ENCODE measurements around the gene LARP6. TPM values are rescaled to one million over a fixed set of nuclear protein-coding genes. Genes with fewer than 3 reads are reported as not detected.

LARP6 gene
- 21.6 TPM for total RNA-seq (ENCODE audit: unreplicated experiment)
- long read RNA-seq, full-length matches to known transcripts = 27 of 27 reads
- long read RNA-seq, partial matches to known transcripts = 0 of 27 reads
- long read RNA-seq, other reads (novel, unspliced or antisense) = 0 of 27 reads

DNA sequence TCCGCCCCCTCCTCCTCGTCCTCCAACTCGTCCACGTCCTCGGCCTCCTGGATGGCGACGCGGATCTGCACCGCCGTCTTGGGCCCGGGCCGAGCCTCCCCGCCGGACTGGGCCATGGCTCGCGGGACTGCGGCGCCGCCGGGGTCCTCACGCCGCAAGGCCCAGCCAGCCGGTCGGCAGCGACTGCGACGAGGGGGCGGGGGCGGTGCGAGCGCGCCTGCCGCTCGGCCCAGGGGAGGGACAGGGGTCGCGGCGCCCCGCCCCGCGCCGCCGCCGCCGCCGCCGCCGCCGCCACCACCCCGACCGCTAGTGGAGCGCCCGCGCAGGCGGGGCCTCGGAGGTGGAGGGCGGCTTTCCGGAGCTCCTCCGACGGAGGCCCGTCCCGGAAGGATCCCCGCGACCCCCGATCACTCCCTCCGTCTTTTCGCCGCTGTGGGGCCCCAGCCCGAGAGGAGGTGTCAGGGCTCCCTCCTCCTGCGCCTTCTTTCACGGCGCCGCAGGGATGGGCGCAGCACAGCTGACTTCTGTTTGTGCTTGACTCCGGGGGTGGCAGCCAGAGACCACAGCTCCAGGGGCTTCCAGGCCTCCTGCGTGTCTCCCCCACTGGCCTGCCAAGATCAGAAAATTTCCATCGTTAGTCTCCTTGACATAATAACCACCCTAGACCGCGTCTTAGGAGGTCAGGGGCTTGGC is at the start of gene LARP6:
TSS of gene LARP6 (minus strand) at position 185 of the 693 bp plus-strand sequence. CDS start at position 116, 69 bp downstream.
- DNase-seq = peak; percentile 81
- Mint-ChIP-seq H3K27me3 (ENCODE audit: unreplicated experiment) (peaks cover 9% of the 10 kb centered on the region), H3K4me3 (ENCODE audit: unreplicated experiment) (peak within 1 kb of the TSS; percentile 94), H3K27ac (ENCODE audit: unreplicated experiment) (peak within 1 kb of the TSS; percentile 85), H3K9me3 (ENCODE audit: unreplicated experiment) (peaks cover 2% of the 10 kb centered on the region), H3K4me1 (ENCODE audit: low read depth, unreplicated experiment) (peaks cover 5% of the 10 kb centered on the region), H3K36me3 (ENCODE audit: unreplicated experiment) (peaks cover 3% of the 10 kb centered on the region)
- TF ChIP-seq, protein P1, sequence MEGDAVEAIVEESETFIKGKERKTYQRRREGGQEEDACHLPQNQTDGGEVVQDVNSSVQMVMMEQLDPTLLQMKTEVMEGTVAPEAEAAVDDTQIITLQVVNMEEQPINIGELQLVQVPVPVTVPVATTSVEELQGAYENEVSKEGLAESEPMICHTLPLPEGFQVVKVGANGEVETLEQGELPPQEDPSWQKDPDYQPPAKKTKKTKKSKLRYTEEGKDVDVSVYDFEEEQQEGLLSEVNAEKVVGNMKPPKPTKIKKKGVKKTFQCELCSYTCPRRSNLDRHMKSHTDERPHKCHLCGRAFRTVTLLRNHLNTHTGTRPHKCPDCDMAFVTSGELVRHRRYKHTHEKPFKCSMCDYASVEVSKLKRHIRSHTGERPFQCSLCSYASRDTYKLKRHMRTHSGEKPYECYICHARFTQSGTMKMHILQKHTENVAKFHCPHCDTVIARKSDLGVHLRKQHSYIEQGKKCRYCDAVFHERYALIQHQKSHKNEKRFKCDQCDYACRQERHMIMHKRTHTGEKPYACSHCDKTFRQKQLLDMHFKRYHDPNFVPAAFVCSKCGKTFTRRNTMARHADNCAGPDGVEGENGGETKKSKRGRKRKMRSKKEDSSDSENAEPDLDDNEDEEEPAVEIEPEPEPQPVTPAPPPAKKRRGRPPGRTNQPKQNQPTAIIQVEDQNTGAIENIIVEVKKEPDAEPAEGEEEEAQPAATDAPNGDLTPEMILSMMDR (IDR thresholded peaks at IDR 0.05; ENCODE audit: partially characterized antibody, unreplicated experiment) = no peak

DNA sequence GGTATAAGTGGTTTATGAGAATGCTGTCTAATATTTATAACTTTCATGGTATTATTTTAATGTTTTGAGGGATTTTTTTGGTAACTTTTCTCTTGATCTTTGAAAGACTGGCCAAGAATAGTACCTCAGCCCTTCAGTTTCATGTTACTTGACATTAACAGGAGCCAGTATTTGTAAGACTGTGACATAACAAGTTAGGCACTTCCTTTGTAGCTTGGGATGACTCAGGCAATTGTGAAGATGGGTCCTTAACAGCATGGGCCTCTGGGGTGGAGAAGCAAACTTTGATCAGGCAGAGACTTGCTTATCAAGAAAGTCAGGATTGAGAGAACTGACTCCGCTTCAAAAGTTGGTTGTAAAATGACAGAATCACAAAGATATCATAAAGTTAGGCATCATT is 48.1 kb upstream of the LARP6 start:
- H3K36me3 Mint-ChIP-seq (ENCODE audit: unreplicated experiment) = peaks cover 8% of the 10 kb centered on the region
- H3K4me3 Mint-ChIP-seq (ENCODE audit: unreplicated experiment) = no peak overlapping the region
- no peaks in the 10 kb centered on the region for H3K27me3 Mint-ChIP-seq (ENCODE audit: unreplicated experiment)
- H3K9me3 Mint-ChIP-seq (ENCODE audit: unreplicated experiment) = no peaks in the 10 kb centered on the region
- no peak for DNase-seq
- TF ChIP-seq, protein P1 (IDR thresholded peaks at IDR 0.05; ENCODE audit: partially characterized antibody, unreplicated experiment) = no peak
- H3K27ac Mint-ChIP-seq (ENCODE audit: unreplicated experiment) = no peak overlapping the region
- H3K4me1 Mint-ChIP-seq (ENCODE audit: low read depth, unreplicated experiment) = no peaks in the 10 kb centered on the region

DNA sequence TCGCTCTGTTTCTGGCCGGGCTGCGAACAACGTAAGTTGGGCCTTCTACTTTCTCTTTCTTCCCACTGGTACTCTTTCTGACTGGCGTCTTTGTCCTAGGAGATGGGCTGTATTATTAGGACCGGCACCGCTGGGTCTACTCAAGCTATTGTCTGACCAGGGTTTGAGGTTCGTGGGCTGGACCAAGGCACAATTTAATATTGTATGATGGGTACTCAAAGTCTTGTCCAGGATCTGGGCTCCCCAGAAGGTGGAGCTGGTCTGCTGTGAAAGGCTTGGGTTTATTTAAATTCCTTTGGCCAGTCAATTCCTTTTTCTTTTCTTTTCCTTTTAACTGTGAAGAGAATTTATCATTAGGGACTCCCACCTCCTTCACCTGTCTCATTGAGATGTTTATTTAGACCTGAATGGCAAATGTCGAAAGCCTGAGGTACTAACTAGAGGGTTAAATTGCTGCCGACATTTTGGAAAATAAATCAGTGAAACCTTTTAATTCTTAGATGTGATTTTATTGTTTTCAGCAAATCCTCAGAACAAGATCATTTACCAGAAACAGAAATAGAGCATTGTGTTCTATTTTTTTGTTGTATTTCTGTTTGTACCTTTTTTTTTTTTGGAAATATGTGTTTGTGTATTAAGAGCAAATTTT is 39.1 kb upstream of the LARP6 start:
- TF ChIP-seq, protein P1 (IDR thresholded peaks at IDR 0.05; ENCODE audit: partially characterized antibody, unreplicated experiment) = no peak
- Mint-ChIP-seq H3K4me3 (ENCODE audit: unreplicated experiment) (peak overlapping the region; percentile 100), H3K9me3 (ENCODE audit: unreplicated experiment) (peaks cover 9% of the 10 kb centered on the region), H3K27ac (ENCODE audit: unreplicated experiment) (peak overlapping the region; percentile 98), H3K4me1 (ENCODE audit: low read depth, unreplicated experiment) (peaks cover 4% of the 10 kb centered on the region), H3K27me3 (ENCODE audit: unreplicated experiment) (peaks cover 4% of the 10 kb centered on the region), H3K36me3 (ENCODE audit: unreplicated experiment) (no peaks in the 10 kb centered on the region)
- DNase-seq = no peak

DNA sequence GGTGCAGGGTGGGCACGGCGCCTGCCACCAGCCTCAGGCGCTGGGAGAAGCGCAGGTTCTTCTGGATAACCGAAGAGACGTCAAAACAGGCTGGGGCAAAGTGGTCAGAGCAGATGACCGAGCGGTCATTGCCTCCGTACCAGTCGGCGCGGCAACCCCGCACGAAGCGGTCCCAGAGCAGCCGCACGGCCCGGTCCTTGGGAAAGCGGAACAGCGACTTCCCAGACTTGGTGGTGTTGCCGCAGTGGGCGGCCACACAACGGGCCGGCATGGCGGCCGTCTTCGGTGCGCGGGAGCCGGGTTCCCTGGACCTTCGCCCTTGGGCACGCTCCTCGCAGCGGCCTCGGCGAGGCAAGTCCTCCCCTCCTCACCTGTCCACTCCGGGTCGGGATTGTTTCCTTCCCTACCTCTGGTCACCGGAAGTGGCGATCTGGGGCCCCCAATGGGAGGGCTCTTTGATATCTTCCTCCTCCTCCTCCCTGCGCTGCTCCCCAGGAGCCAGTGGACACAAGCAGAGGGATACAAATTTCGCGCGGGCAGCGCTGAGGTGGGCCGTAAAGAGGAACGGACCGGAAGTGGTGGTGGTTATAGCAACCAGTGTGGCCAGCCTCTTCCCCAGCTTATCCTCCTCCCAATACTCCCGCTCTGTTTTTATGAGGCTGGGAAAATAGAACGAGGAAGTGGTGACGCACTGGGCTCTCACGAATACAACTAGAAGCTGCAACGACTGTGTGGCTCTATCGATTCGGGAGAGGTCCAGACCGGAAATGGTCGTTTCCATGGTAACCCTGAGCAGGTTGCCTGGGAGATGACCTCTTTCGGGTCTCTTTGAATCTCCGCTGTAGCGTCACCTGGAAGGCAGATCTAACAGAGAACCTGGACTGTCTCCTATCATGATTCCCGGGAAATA is 38.3 kb upstream of the LARP6 start, which contains the start of the genes LRRC49 and THAP10:
TSS of gene LRRC49 (plus strand) at position 825 of the 910 bp plus-strand sequence. CDS start at position 894, 69 bp downstream.
TSS of gene THAP10 (minus strand) at position 432 of the 910 bp plus-strand sequence. CDS start at position 271, 161 bp downstream.
- Mint-ChIP-seq H3K27ac (ENCODE audit: unreplicated experiment) (peak within 1 kb of the TSS; percentile 98), H3K36me3 (ENCODE audit: unreplicated experiment) (no peaks in the 10 kb centered on the region), H3K4me1 (ENCODE audit: low read depth, unreplicated experiment) (peaks cover 4% of the 10 kb centered on the region), H3K4me3 (ENCODE audit: unreplicated experiment) (peak within 1 kb of the TSS; percentile 100), H3K27me3 (ENCODE audit: unreplicated experiment) (peaks cover 4% of the 10 kb centered on the region), H3K9me3 (ENCODE audit: unreplicated experiment) (peaks cover 9% of the 10 kb centered on the region)
- DNase-seq = peak; percentile 85
- TF ChIP-seq, protein P1 (IDR thresholded peaks at IDR 0.05; ENCODE audit: partially characterized antibody, unreplicated experiment) = no peak
